A549 (cell line): Measurements from ENCODE around the gene DRAXIN. TPM values are rescaled to one million over a fixed set of nuclear protein-coding genes. Genes with fewer than 3 reads are reported as not detected.

ENCODE experiments used
- ATAC-seq, 2 experiments: fragments of 200-7000 bp in 1 of 2; fragments of >200 bp in 1 of 2; cut with Nextera tagmentation in 1 of 2; cut with Tn5 transposase in 1 of 2; 3 replicates each; pipeline versions ENCODE4 v1.8.0 to v1.9.1; 2018 to 2020; ENCODE audit warnings: mild to moderate bottlenecking in 1 of 2, moderate library complexity in 1 of 2
- CTCF ChIA-PET: fragments of 300-600 bp; sonication (Branson Sonifier 250); formaldehyde crosslinking; extraction: SDS; loops from one replicate; lab custom pipeline; 2021; ENCODE audit warnings: antibody characterized with exemption, inconsistent platforms; lab: Yijun Ruan, JAX
- POLR2A ChIA-PET: fragments of 350-600 bp; formaldehyde crosslinking; extraction: SDS; loops from one replicate; lab custom pipeline; 2021; ENCODE audit warnings: antibody characterized with exemption, inconsistent platforms; lab: Yijun Ruan, JAX
- DNase-seq, 2 experiments: peaks; one replicate each; pipeline versions ENCODE4 v3.0.0 to v3.0.0-alpha.2; 2011 to 2016; ENCODE audit warnings: low read depth in 1 of 2, low spot score in 1 of 2
- FAIRE-seq: peaks from 2 replicates; lab custom pipeline; 2011; peaks lifted over from hg19 to GRCh38; lab: Jason Lieb, UNC
- H3K27ac ChIP-seq, 2 experiments: fragments of >200 bp; sonication (Bioruptor Twin); formaldehyde crosslinking; 3 replicates each; pipeline ENCODE4 v1.5.1; 2016 to 2017
- H3K4me1 ChIP-seq: fragments of >200 bp; sonication (Bioruptor Twin); formaldehyde crosslinking; 3 replicates; pipeline ENCODE4 v1.6.1; 2016
- H3K4me2 ChIP-seq: fragments of >200 bp; sonication (Bioruptor Twin); formaldehyde crosslinking; 3 replicates; pipeline ENCODE4 v1.6.1; 2016
- H3K4me3 ChIP-seq: fragments of >200 bp; sonication (Bioruptor Twin); formaldehyde crosslinking; 3 replicates; pipeline ENCODE4 v1.5.1; 2016
- H3K9me3 ChIP-seq: fragments of >200 bp; sonication (Bioruptor Twin); formaldehyde crosslinking; 3 replicates; pipeline ENCODE4 v1.6.1; 2016
- BHLHE40 ChIP-seq: IDR thresholded peaks from 2 replicates; pipeline ENCODE4 v1.6.1; 2012; ENCODE audit warnings: low read depth, low read length, inconsistent platforms
- CBX8 ChIP-seq: fragments of 200-600 bp; sonication (generic); IDR thresholded peaks from 2 replicates; pipeline ENCODE4 v1.6.1; 2016
- EP300 ChIP-seq, 2 experiments: fragments of >200 bp; sonication (Bioruptor Twin); formaldehyde crosslinking; IDR thresholded peaks; 2 replicates in 1 of 2; 3 replicates in 1 of 2; pipeline ENCODE4 v1.6.1; 2016 to 2017
- FOSB ChIP-seq: fragments of 250-450 bp; sonication (Bioruptor Pico); IDR thresholded peaks from 2 replicates; pipeline ENCODE4 v1.5.0; 2020; ENCODE audit warnings: mild to moderate bottlenecking, moderate library complexity
- FOSL2 ChIP-seq, 2 experiments: fragments of 450-650 bp in 1 of 2; fragments of >200 bp in 1 of 2; sonication (Bioruptor Twin) in 1 of 2; formaldehyde crosslinking; IDR thresholded peaks; 2 replicates each; pipeline versions ENCODE4 v1.5.0 to v1.6.1; 2016 to 2020; ENCODE audit warnings: mild to moderate bottlenecking in 1 of 2, moderate library complexity in 1 of 2
- FOXS1 ChIP-seq: fragments of 250-450 bp; sonication (Bioruptor Pico); IDR thresholded peaks from 2 replicates; pipeline ENCODE4 v1.5.0; 2020; ENCODE audit warnings: mild to moderate bottlenecking, moderate library complexity
- HOXA7 ChIP-seq: fragments of 250-450 bp; sonication (Bioruptor Pico); IDR thresholded peaks from 2 replicates; pipeline ENCODE4 v1.5.0; 2020; ENCODE audit warnings: mild to moderate bottlenecking, moderate library complexity
- MYC ChIP-seq: IDR thresholded peaks from 2 replicates; pipeline ENCODE4 v1.6.1; 2012; ENCODE audit warnings: mild to moderate bottlenecking, inconsistent platforms, low read length, improper control_type of control experiment, borderline replicate concordance
- NR3C1 ChIP-seq: fragments of >200 bp; sonication (Bioruptor Twin); formaldehyde crosslinking; IDR thresholded peaks from 3 replicates; pipeline ENCODE4 v1.6.1; 2017
- RARB ChIP-seq: fragments of 250-450 bp; sonication (Bioruptor Pico); IDR thresholded peaks from 2 replicates; pipeline ENCODE4 v1.8.0; 2021; ENCODE audit warnings: mild to moderate bottlenecking, moderate library complexity
- REST ChIP-seq: fragments of 200-600 bp; sonication (generic); IDR thresholded peaks from 2 replicates; pipeline ENCODE4 v1.6.1; 2016; ENCODE audit warnings: antibody characterized with exemption, mild to moderate bottlenecking, moderate library complexity
- RFX5 ChIP-seq: fragments of 450-650 bp; IDR thresholded peaks from 2 replicates; pipeline ENCODE4 v1.7.1; 2014; ENCODE audit warnings: antibody characterized with exemption, mild to moderate bottlenecking, moderate library complexity
- SMC3 ChIP-seq: fragments of >200 bp; sonication (Bioruptor Twin); formaldehyde crosslinking; IDR thresholded peaks from 3 replicates; pipeline ENCODE4 v1.6.1; 2018; ENCODE audit warnings: inconsistent platforms
- ZC3H11A ChIP-seq: fragments of 450-650 bp; IDR thresholded peaks from 2 replicates; pipeline ENCODE4 v1.6.1; 2014; ENCODE audit warnings: antibody characterized with exemption, mild to moderate bottlenecking
- ZFP36 ChIP-seq: fragments of 450-650 bp; IDR thresholded peaks from 2 replicates; pipeline ENCODE4 v1.6.1; 2014; ENCODE audit warnings: borderline replicate concordance; ENCODE audit not compliant: partially characterized antibody
- ZSCAN20 ChIP-seq: fragments of 250-450 bp; sonication (Bioruptor Pico); IDR thresholded peaks from 2 replicates; pipeline ENCODE4 v1.8.0; 2022; ENCODE audit warnings: mild to moderate bottlenecking, moderate library complexity
- WGBS: methylation state at CpG from one replicate; pipeline ENCODE4 v1.1.6; 2017; ENCODE audit errors: missing lambda C conversion rate; 5-methylcytosine and 5-hydroxymethylcytosine counted together
- polyA plus RNA-seq, 4 experiments: library from polyadenylated mRNA; depleted of rRNA in 3 of 4; stranded (reverse); fragments of >200 nt; fragmentation: RNase III in 1 of 4; extraction: RNeasy Plus Mini Kit Qiagen cat#74134 plus additional on column Dnase treatment in 1 of 4; gene quantifications; 2 replicates in 3 of 4; 3 replicates in 1 of 4; pipeline ENCODE4 v1.2.3, GENCODE V29; 2011 to 2017
- TF ChIP-seq, protein P1 (sequence below): fragments of 450-650 bp; IDR thresholded peaks from 2 replicates; pipeline ENCODE4 v1.6.1; 2014; ENCODE audit warnings: antibody characterized with exemption

The DRAXIN gene
- polyA plus RNA-seq, 2 of the 4 experiments (the other 2 are of a cell fraction) = 0.03 TPM; not detected in 1

- H3K9me3 ChIP-seq = no peaks in the 10 kb centered on the region
- 94% methylated on average over 9 of the region's 14 CpGs for WGBS
- ChIA-PET CTCF (interaction anchor here (1.7 kb wide), 1 partner anchor 18 kb away, joined by 3 read pairs; no protein-coding TSS in a partner anchor), POLR2A (no interaction called here)
- DNase-seq (no peak), FAIRE-seq (no peak)
- no peak overlapping the region for H3K4me3 ChIP-seq
- no peak overlapping the region for H3K27ac ChIP-seq
- H3K4me2 ChIP-seq = no peak overlapping the region
- TF ChIP-seq BHLHE40 = no peak
- TF ChIP-seq, all 56 proteins: peak for 0
- ATAC-seq = no peak
- H3K4me1 ChIP-seq = no peaks in the 10 kb centered on the region
These were observed 23.0 kb upstream of the DRAXIN start for GRCh38 chr1:11668516-11668915.

DNA sequence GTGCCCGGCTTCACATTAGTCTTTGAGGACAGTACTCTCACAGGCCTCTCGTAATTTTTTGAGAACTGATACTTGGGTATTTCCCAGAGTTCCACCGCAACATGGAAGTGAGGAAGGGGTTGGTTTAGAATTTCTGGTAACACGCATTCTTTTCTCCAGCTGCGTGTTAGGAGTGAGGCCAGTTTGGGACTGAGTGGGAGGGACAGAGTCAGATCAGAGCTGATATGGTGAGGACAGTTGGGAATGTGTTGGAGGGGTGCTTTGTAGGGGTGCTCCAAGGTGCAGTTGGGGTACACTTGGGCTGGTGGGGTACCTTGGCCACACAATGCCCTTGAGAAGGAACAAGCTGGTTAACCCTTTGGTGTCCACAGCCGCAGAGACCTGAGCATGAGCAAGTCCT, 20.8 kb upstream of the DRAXIN start:
- ATAC-seq (no peak), DNase-seq (no peak), FAIRE-seq (no peak)
- Histone ChIP-seq H3K9me3 (no peaks in the 10 kb centered on the region), H3K27ac (no peak overlapping the region), H3K4me3 (no peak overlapping the region), H3K4me2 (no peak overlapping the region), H3K4me1 (no peaks in the 10 kb centered on the region)
- 91% methylated on average over 6 of the region's 6 CpGs for WGBS
- ChIA-PET POLR2A (no interaction called here), CTCF (interaction anchor here (1.0 to 1.2 kb wide), 2 partner anchors 20 to 49 kb away, joined by 3 to 4 read pairs; no protein-coding TSS in a partner anchor)
- TF ChIP-seq ZC3H11A = no peak
- no peak for TF ChIP-seq HOXA7 (CRISPR knock-in tag)
- no peak for TF ChIP-seq RFX5
- TF ChIP-seq ZSCAN20 (CRISPR knock-in tag) = no peak
- TF ChIP-seq SMC3 = no peak
- TF ChIP-seq REST = no peak
- no peak for TF ChIP-seq CBX8
- TF ChIP-seq NR3C1 = no peak

DNA sequence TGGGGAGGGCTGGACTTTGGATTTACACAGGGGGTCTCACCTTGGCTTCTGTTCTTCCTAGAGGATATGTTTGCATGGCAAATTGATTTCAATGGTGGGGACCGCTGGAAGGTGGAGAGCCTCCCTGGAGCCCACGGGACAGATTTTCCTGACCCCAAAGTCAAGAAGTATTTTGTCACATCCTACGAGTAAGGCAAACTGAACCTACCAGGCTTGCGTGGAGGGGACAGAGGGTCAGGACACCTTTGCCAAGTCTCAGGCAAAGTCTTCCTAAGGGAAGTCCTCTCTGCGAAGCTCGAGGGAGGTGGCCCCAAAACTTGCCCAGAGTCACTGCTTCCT, 20.3 kb upstream of the DRAXIN start:
- 88% methylated on average over 6 of the region's 6 CpGs for WGBS
- no peak overlapping the region for H3K4me2 ChIP-seq
- H3K4me1 ChIP-seq = no peaks in the 10 kb centered on the region
- no peaks in the 10 kb centered on the region for H3K9me3 ChIP-seq
- POLR2A ChIA-PET = no interaction called here
- ATAC-seq (no peak), FAIRE-seq (no peak), DNase-seq (no peak)
- H3K4me3 ChIP-seq = no peak overlapping the region
- TF ChIP-seq MYC (no peak), HOXA7 (CRISPR knock-in tag) (no peak), FOXS1 (CRISPR knock-in tag) (no peak), SMC3 (no peak), RARB (CRISPR knock-in tag) (no peak), EP300 (IDR thresholded peaks at IDR 0.05) (no peak), FOSB (CRISPR knock-in tag) (no peak), ZFP36 (no peak), FOSL2 (IDR thresholded peaks at IDR 0.05) (no peak), FOSL2 (CRISPR knock-in tag; IDR thresholded peaks at IDR 0.05) (no peak)
- TF ChIP-seq, protein P1, sequence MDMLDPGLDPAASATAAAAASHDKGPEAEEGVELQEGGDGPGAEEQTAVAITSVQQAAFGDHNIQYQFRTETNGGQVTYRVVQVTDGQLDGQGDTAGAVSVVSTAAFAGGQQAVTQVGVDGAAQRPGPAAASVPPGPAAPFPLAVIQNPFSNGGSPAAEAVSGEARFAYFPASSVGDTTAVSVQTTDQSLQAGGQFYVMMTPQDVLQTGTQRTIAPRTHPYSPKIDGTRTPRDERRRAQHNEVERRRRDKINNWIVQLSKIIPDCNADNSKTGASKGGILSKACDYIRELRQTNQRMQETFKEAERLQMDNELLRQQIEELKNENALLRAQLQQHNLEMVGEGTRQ = no peak
- CTCF ChIA-PET = interaction anchor here (0.9 to 1.2 kb wide), 3 partner anchors 21 to 48 kb away, joined by 3 to 4 read pairs (median 3); no protein-coding TSS in a partner anchor
- no peak overlapping the region for H3K27ac ChIP-seq
